ENCODE data around the gene BTBD8. TPM values are rescaled to one million over a fixed set of nuclear protein-coding genes. Genes with fewer than 3 reads are reported as not detected.

BTBD8 gene
- polyA plus RNA-seq, 1 of the 3 experiments (the other 2 are of a cell fraction) = 0.62 TPM

DNA sequence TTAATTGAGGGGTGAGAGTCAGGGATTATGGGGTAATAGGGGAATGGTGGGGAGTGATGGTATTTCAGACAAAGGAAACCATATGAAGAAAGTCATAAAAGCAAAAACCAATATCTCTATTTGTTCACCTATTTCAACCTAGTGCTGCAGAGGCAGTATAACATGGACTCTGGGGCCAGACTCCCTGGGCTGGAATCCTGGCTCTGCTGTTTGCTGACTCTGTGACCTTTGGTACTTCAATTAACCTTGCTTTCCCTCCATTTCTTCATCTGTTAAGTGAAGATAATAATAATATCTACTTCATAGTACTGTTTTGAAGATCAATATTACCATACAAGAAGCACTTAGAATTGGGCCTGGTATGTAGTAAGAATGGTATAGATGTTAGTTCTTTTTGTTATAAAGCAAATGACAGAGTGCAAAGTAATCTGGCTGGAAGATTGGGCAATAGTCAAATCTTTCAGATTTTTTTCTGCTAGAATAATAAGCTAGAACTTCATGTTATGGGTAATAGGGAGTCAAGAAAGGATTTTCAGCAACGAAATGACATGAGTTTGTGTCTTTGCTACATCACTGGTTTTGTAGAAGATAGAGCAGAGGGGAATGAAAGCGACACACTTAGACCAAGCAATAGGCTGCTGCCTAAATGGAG is 41.3 kb upstream of the BTBD8 start:
- Histone ChIP-seq H3F3A (replicated peaks; ENCODE audit: insufficient read depth) (no peaks in the 10 kb centered on the region), H4K20me1 (ENCODE audit: insufficient read depth) (no peaks in the 10 kb centered on the region), H3K36me3 (replicated peaks in 1 of 2; ENCODE audit: control insufficient read depth in 1 of 2, insufficient read depth in 2 of 2, low read length in 1 of 2) (no peaks in the 10 kb centered on the region), H3K4me1 (ENCODE audit: control insufficient read depth in 1 of 2, insufficient read depth in 2 of 2, low read depth in 1 of 2, low read length in 1 of 2) (no peaks in the 10 kb centered on the region; a peak in 1 of 4 replicates), H3K9me2 (no peaks in the 10 kb centered on the region), H3K4me3 (ENCODE audit: low read depth in 2 of 2, low read length in 1 of 2) (no peak overlapping the region), H2AFZ (ENCODE audit: low read depth) (no peak overlapping the region), H3K9ac (no peak overlapping the region), H3K4me2 (no peak overlapping the region), H3K27ac (ENCODE audit: low read depth in 2 of 2, low read length in 1 of 2) (no peak overlapping the region), H3K79me2 (ENCODE audit: insufficient read depth) (no peaks in the 10 kb centered on the region), H3K27me3 (ENCODE audit: insufficient read depth) (peaks cover 5% of the 10 kb centered on the region; the same call in 1 of the 2 replicates), H3K9me3 (no peaks in the 10 kb centered on the region)
- TF ChIP-seq NRF1 (IDR thresholded peaks at IDR 0.05; ENCODE audit: low read depth, low read length) (no peak), POLR2AphosphoS5 (IDR thresholded peaks at IDR 0.05; ENCODE audit: low read depth, low read length) (no peak), FOSL2 (IDR thresholded peaks at IDR 0.05; ENCODE audit: borderline replicate concordance, low read depth) (no peak), USF2 (IDR thresholded peaks at IDR 0.05; ENCODE audit: borderline replicate concordance, low read depth, low read length) (no peak), YY1 (IDR thresholded peaks at IDR 0.05; ENCODE audit: low read depth) (no peak), TEAD4 (IDR thresholded peaks at IDR 0.05; ENCODE audit: borderline replicate concordance, insufficient read depth) (no peak), CHD2 (IDR thresholded peaks at IDR 0.05; ENCODE audit: low read length, partially characterized antibody) (no peak), NFIC (IDR thresholded peaks at IDR 0.05; ENCODE audit: borderline replicate concordance) (no peak), IRF3 (IDR thresholded peaks at IDR 0.05; ENCODE audit: low read depth, low read length) (no peak), TCF12 (IDR thresholded peaks at IDR 0.05) (no peak), ELF1 (IDR thresholded peaks at IDR 0.05) (no peak), RCOR1 (IDR thresholded peaks at IDR 0.05; ENCODE audit: low read length) (no peak), MEF2A (IDR thresholded peaks at IDR 0.05; ENCODE audit: borderline replicate concordance, low read depth) (no peak)
- TF ChIP-seq, protein P1, sequence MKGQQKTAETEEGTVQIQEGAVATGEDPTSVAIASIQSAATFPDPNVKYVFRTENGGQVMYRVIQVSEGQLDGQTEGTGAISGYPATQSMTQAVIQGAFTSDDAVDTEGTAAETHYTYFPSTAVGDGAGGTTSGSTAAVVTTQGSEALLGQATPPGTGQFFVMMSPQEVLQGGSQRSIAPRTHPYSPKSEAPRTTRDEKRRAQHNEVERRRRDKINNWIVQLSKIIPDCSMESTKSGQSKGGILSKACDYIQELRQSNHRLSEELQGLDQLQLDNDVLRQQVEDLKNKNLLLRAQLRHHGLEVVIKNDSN (IDR thresholded peaks at IDR 0.05; ENCODE audit: borderline replicate concordance, low read depth) = no peak
- TF ChIP-seq, protein P2, sequence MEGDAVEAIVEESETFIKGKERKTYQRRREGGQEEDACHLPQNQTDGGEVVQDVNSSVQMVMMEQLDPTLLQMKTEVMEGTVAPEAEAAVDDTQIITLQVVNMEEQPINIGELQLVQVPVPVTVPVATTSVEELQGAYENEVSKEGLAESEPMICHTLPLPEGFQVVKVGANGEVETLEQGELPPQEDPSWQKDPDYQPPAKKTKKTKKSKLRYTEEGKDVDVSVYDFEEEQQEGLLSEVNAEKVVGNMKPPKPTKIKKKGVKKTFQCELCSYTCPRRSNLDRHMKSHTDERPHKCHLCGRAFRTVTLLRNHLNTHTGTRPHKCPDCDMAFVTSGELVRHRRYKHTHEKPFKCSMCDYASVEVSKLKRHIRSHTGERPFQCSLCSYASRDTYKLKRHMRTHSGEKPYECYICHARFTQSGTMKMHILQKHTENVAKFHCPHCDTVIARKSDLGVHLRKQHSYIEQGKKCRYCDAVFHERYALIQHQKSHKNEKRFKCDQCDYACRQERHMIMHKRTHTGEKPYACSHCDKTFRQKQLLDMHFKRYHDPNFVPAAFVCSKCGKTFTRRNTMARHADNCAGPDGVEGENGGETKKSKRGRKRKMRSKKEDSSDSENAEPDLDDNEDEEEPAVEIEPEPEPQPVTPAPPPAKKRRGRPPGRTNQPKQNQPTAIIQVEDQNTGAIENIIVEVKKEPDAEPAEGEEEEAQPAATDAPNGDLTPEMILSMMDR (IDR thresholded peaks at IDR 0.05) = no peak
- TF ChIP-seq, protein P3, sequence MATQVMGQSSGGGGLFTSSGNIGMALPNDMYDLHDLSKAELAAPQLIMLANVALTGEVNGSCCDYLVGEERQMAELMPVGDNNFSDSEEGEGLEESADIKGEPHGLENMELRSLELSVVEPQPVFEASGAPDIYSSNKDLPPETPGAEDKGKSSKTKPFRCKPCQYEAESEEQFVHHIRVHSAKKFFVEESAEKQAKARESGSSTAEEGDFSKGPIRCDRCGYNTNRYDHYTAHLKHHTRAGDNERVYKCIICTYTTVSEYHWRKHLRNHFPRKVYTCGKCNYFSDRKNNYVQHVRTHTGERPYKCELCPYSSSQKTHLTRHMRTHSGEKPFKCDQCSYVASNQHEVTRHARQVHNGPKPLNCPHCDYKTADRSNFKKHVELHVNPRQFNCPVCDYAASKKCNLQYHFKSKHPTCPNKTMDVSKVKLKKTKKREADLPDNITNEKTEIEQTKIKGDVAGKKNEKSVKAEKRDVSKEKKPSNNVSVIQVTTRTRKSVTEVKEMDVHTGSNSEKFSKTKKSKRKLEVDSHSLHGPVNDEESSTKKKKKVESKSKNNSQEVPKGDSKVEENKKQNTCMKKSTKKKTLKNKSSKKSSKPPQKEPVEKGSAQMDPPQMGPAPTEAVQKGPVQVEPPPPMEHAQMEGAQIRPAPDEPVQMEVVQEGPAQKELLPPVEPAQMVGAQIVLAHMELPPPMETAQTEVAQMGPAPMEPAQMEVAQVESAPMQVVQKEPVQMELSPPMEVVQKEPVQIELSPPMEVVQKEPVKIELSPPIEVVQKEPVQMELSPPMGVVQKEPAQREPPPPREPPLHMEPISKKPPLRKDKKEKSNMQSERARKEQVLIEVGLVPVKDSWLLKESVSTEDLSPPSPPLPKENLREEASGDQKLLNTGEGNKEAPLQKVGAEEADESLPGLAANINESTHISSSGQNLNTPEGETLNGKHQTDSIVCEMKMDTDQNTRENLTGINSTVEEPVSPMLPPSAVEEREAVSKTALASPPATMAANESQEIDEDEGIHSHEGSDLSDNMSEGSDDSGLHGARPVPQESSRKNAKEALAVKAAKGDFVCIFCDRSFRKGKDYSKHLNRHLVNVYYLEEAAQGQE (IDR thresholded peaks at IDR 0.05; ENCODE audit: low read depth, low read length) = no peak
- no peak for DNase-seq
- CTCF ChIA-PET = interaction anchor here (1.1 to 1.7 kb wide), 3 partner anchors 20 to 253 kb away, joined by 4 to 5 read pairs (median 5); no protein-coding TSS in a partner anchor
- POLR2A ChIA-PET = no interaction called here
- WGBS (ENCODE audit: low lambda C conversion rate) = 46% methylated on average over 2 of the region's 2 CpGs

All from SK-N-SH (cell line).